Type B pancreatic cell (in vitro differentiated cells): ENCODE results near the gene VPS13D. TPM values are rescaled to one million over a fixed set of nuclear protein-coding genes. Genes with fewer than 3 reads are reported as not detected.
"Not testable (repeated sequence)": the region's sequence is repeated elsewhere in the genome, so short reads cannot be mapped to it uniquely, and the experiment has no call there.

Source experiments
- DNase-seq: peaks from one replicate; pipeline ENCODE4 v3.0.0; 2021; ENCODE audit warnings: mixed read lengths; ENCODE audit not compliant: unreplicated experiment; ENCODE audit errors: extremely low spot score
- H3K27ac Mint-ChIP-seq: 2 replicates; pipeline ENCODE4 v1.8.0; 2021; ENCODE audit warnings: mild to moderate bottlenecking, mixed read lengths
- H3K27me3 Mint-ChIP-seq: 2 replicates; pipeline ENCODE4 v1.8.0; 2021; ENCODE audit warnings: mixed read lengths
- H3K36me3 Mint-ChIP-seq: 2 replicates; pipeline ENCODE4 v1.8.0; 2021; ENCODE audit warnings: mixed read lengths
- H3K4me1 Mint-ChIP-seq: one replicate; pipeline ENCODE4 v1.8.0; 2021; ENCODE audit warnings: mixed read lengths; ENCODE audit not compliant: unreplicated experiment
- H3K4me3 Mint-ChIP-seq: 2 replicates; pipeline ENCODE4 v1.8.0; 2021; ENCODE audit warnings: mild to moderate bottlenecking, mixed read lengths
- H3K9me3 Mint-ChIP-seq: 2 replicates; pipeline ENCODE4 v1.8.0; 2021; ENCODE audit warnings: mixed read lengths
- total RNA-seq: library from RNA; stranded (reverse); gene quantifications from 2 replicates; pipeline ENCODE4 v1.2.1, GENCODE V29; 2021; ENCODE audit warnings: low replicate concordance
- TF ChIP-seq, protein P1 (sequence below): fragments of 200-600 bp; sonication (generic); conservative IDR thresholded peaks from 2 replicates; pipeline ENCODE4 v1.5.0; 2021; ENCODE audit warnings: antibody characterized with exemption, mild to moderate bottlenecking

VPS13D gene
- total RNA-seq, 1 donor from 2014 or later: 43.4 TPM

DNA sequence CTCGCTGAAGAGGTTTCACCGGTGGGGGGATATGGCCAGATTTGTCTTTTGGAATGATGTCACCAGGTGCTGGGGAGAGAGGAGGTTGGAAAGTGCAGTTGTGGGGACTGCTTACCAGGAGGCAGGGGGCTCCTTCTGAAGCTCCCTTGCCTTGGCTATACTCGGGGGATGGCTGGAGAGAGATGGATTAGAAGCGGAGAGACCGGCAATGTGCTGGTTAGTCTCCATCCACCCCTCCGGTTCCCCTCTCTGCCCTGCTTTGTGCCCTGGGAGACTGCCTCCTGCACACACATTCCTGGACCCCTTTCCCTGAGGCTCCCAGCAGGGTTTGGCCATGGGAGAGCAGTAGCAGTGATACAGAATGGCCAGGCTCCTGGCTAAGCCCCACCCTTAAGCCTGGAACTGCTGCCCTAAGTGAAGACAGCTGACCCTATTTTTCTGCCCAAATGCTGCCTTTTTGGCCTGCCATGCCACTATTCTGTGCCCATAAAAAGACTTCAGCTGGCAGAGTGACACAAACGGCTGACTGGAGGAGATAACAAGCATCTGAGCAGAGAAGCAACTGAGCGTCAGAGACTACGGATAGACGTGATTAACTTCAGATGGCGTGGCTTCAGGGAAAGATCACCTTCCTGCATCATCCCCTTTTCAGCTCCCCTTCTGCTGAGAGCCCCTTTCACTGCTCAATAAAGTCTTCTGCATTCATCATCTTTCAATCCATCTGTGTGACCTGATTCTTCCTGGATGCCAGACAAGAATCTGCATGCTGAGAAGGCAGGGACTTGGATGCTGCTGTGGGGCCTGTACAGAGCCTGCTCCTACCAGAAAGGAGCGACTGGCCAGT lies 14.5 kb upstream of the VPS13D start:
- Mint-ChIP-seq H3K4me3 (no peak overlapping the region), H3K36me3 (no peaks in the 10 kb centered on the region), H3K9me3 (no peaks in the 10 kb centered on the region), H3K27ac (no peak overlapping the region), H3K27me3 (peaks cover 20% of the 10 kb centered on the region), H3K4me1 (no peaks in the 10 kb centered on the region)
- no peak for DNase-seq
- TF ChIP-seq, protein P1, sequence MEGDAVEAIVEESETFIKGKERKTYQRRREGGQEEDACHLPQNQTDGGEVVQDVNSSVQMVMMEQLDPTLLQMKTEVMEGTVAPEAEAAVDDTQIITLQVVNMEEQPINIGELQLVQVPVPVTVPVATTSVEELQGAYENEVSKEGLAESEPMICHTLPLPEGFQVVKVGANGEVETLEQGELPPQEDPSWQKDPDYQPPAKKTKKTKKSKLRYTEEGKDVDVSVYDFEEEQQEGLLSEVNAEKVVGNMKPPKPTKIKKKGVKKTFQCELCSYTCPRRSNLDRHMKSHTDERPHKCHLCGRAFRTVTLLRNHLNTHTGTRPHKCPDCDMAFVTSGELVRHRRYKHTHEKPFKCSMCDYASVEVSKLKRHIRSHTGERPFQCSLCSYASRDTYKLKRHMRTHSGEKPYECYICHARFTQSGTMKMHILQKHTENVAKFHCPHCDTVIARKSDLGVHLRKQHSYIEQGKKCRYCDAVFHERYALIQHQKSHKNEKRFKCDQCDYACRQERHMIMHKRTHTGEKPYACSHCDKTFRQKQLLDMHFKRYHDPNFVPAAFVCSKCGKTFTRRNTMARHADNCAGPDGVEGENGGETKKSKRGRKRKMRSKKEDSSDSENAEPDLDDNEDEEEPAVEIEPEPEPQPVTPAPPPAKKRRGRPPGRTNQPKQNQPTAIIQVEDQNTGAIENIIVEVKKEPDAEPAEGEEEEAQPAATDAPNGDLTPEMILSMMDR: no peak

DNA sequence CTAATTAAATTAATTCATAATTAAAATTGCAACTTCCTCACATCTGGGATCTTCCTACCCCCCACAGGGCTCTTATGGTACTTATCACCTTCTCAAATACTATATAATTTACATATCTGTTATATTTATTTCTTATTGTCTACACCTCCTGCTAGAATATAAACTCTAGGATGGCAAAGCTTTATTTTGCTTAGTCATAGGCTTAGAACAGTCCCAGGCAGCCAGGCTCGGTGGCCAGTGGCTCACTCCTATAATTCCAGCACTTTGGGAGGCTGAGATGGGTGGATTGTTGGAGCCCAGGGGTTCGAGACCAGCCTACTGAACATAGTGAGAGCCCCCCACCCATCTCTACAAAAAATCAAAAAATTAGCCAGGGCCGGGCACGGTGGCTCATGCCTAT lies 10.0 kb upstream of the VPS13D start:
- Mint-ChIP-seq H3K4me1 (no peaks in the 10 kb centered on the region), H3K4me3 (no peak overlapping the region), H3K27me3 (peaks cover 3% of the 10 kb centered on the region), H3K27ac (no peak overlapping the region), H3K9me3 (no peaks in the 10 kb centered on the region), H3K36me3 (no peaks in the 10 kb centered on the region)
- TF ChIP-seq, protein P1: no peak
- DNase-seq: no peak

DNA sequence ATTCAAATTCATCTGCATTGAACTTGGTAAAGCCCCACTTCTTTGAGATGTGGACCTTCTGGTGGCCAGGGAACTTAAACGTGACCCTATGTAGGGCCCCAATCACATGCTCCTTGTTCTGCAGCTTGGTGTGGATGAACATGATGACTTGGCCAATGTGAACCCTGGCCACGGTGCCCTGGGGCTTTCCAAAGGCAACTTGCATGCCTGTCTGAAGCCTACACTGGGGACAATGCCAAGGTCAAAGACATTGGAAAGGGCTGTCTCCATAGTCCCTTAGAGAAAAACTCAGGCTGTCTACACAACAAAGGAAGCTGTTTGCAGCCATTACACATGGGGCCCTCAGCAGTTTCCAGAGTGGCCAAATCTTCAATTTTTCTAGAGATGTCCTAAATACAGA lies 8.9 kb upstream of the VPS13D start:
- no peak for DNase-seq
- no peaks in the 10 kb centered on the region for H3K27me3 Mint-ChIP-seq
- H3K27ac Mint-ChIP-seq: no peak overlapping the region
- H3K4me1 Mint-ChIP-seq: no peaks in the 10 kb centered on the region
- TF ChIP-seq, protein P1: no peak
- H3K9me3 Mint-ChIP-seq: no peaks in the 10 kb centered on the region
- no peaks in the 10 kb centered on the region for H3K36me3 Mint-ChIP-seq
- no peak overlapping the region for H3K4me3 Mint-ChIP-seq

DNA sequence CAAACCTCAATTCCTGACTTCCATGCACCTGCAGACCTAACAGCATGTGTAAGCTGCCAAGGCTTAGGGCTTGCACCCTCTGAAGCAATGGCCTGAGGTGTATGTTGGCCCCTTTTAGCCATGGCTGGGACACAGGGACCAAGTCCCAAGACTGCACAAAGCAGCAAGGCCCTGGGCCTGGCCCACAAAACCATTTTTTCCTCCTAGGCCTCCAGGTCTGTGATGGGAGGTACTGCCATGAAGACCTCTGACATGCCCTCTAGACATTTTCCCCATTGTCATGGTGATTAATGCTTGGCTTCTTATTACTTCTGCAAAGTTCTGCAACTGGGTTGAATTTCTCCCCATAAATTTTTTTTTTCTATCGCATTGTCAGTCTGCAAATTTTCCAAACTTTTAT lies 7.1 kb upstream of the VPS13D start:
- not testable (repeated sequence) for H3K27ac Mint-ChIP-seq, H3K9me3 Mint-ChIP-seq, H3K4me3 Mint-ChIP-seq, H3K36me3 Mint-ChIP-seq, H3K4me1 Mint-ChIP-seq, DNase-seq, H3K27me3 Mint-ChIP-seq

- H3K4me3 Mint-ChIP-seq, DNase-seq, H3K9me3 Mint-ChIP-seq, H3K27ac Mint-ChIP-seq, H3K36me3 Mint-ChIP-seq, H3K27me3 Mint-ChIP-seq, H3K4me1 Mint-ChIP-seq: not testable (repeated sequence)
These were observed 5.7 kb upstream of the VPS13D start for GRCh38 chr1:12224092-12224491.

DNA sequence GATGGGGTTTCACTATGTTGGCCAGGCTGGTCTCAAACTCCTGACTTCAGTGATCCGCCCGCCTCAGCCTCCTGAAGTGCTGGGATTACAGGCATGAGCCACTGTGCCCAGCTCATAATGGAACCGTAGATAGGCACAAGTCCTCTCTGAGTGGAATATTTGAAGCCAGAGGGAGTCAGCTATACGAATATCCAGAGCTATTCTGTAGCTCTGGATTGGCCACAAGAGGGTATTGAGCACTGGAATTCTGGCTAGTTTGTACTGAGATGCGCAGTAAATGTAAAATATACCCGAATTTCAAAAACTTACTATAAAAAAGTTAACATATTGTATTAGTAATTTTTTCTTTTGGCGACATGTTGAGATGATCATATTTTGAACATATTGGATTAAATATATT lies 851 bp upstream of the VPS13D start:
- Mint-ChIP-seq H3K36me3 (no peaks in the 10 kb centered on the region), H3K9me3 (no peaks in the 10 kb centered on the region), H3K27me3 (peaks cover 7% of the 10 kb centered on the region), H3K4me1 (peaks cover 4% of the 10 kb centered on the region), H3K27ac (peak overlapping the region; percentile 63), H3K4me3 (peak overlapping the region; percentile 81)
- TF ChIP-seq, protein P1: no peak
- no peak for DNase-seq
